NCI-H2196 (cell line): ENCODE data around the gene FABP2.
"Not testable (repeated sequence)": the region's sequence is repeated elsewhere in the genome, so short reads cannot be mapped to it uniquely, and the experiment has no call there.

Experiments
- DNase-seq: peaks from one replicate; lab custom pipeline; 2025; ENCODE audit not compliant: unreplicated experiment; lab: John Stamatoyannopoulos, UW

FABP2 gene

GRCh38 chr4:119321921-119322687, at the start of gene FABP2:
TSS of gene FABP2 (minus strand) at chr4:119322138. CDS start at chr4:119322102, 36 bp downstream.
- DNase-seq: no peak

GRCh38 chr4:119370951-119371683, 49.2 kb upstream of the FABP2 start:
- DNase-seq: not testable (repeated sequence)

GRCh38 chr4:119370392-119370791, 48.5 kb upstream of the FABP2 start:
- DNase-seq: not testable (repeated sequence)

- not testable (repeated sequence) for DNase-seq
These were observed 44.9 kb upstream of the FABP2 start for GRCh38 chr4:119366802-119367201.

- not testable (repeated sequence) for DNase-seq
These were observed 42.3 kb upstream of the FABP2 start for GRCh38 chr4:119364203-119364602.

- not testable (repeated sequence) for DNase-seq
These were observed 41.4 kb upstream of the FABP2 start for GRCh38 chr4:119363372-119363771.

GRCh38 chr4:119362413-119362812, 40.5 kb upstream of the FABP2 start:
- DNase-seq: not testable (repeated sequence)

GRCh38 chr4:119359873-119360272, 37.9 kb upstream of the FABP2 start:
- not testable (repeated sequence) for DNase-seq

GRCh38 chr4:119356796-119357195, 34.9 kb upstream of the FABP2 start:
- DNase-seq: not testable (repeated sequence)

GRCh38 chr4:119356041-119356440, 34.1 kb upstream of the FABP2 start:
- DNase-seq: not testable (repeated sequence)

GRCh38 chr4:119353364-119353763, 31.4 kb upstream of the FABP2 start:
- DNase-seq: not testable (repeated sequence)

GRCh38 chr4:119348169-119348568, 26.2 kb upstream of the FABP2 start:
- DNase-seq: not testable (repeated sequence)

- DNase-seq: not testable (repeated sequence)
These were observed 21.4 kb upstream of the FABP2 start for GRCh38 chr4:119343293-119343692.

- DNase-seq: not testable (repeated sequence)
These were observed 18.0 kb upstream of the FABP2 start for GRCh38 chr4:119339895-119340294.

- no peak for DNase-seq
These were observed 15.1 kb upstream of the FABP2 start for GRCh38 chr4:119337010-119337409.

GRCh38 chr4:119336332-119336979, 14.5 kb upstream of the FABP2 start:
- DNase-seq: not testable (repeated sequence)

GRCh38 chr4:119329835-119330620, 8.1 kb upstream of the FABP2 start:
- DNase-seq: no peak

- DNase-seq: no peak
These were observed 6.8 kb upstream of the FABP2 start for GRCh38 chr4:119328695-119329094.

- DNase-seq: no peak
These were observed 3.9 kb downstream of the FABP2 start for GRCh38 chr4:119317990-119318389.

- no peak for DNase-seq
These were observed 6.9 kb downstream of the FABP2 start for GRCh38 chr4:119315036-119315435.

- DNase-seq: peak; percentile 2
These were observed 7.6 kb downstream of the FABP2 start for GRCh38 chr4:119314356-119314755.
